AG10803 (cell line): ENCODE measurements around the gene SCAPER.
A peak's percentile ranks its signal among the peaks of the same experiment; 100 is the strongest.

Experiments
- DNase-seq: peaks from one replicate; pipeline ENCODE4 v3.0.0; 2010; ENCODE audit warnings: low read depth
- H3K4me3 ChIP-seq: 2 replicates; pipeline ENCODE4 v1.5.1; 2011; ENCODE audit warnings: mild to moderate bottlenecking, low read length, control low read depth
- TF ChIP-seq, protein P1 (sequence below): conservative IDR thresholded peaks from 2 replicates; pipeline ENCODE4 v1.5.1; 2011; ENCODE audit warnings: mild to moderate bottlenecking, low read length, control low read depth, inconsistent platforms

Gene SCAPER

GRCh38 chr15:76844096-76844495 lies 61.0 kb downstream of the SCAPER start:
- peak; percentile 20 for DNase-seq
- H3K4me3 ChIP-seq, result no peak overlapping the region
- TF ChIP-seq, protein P1, sequence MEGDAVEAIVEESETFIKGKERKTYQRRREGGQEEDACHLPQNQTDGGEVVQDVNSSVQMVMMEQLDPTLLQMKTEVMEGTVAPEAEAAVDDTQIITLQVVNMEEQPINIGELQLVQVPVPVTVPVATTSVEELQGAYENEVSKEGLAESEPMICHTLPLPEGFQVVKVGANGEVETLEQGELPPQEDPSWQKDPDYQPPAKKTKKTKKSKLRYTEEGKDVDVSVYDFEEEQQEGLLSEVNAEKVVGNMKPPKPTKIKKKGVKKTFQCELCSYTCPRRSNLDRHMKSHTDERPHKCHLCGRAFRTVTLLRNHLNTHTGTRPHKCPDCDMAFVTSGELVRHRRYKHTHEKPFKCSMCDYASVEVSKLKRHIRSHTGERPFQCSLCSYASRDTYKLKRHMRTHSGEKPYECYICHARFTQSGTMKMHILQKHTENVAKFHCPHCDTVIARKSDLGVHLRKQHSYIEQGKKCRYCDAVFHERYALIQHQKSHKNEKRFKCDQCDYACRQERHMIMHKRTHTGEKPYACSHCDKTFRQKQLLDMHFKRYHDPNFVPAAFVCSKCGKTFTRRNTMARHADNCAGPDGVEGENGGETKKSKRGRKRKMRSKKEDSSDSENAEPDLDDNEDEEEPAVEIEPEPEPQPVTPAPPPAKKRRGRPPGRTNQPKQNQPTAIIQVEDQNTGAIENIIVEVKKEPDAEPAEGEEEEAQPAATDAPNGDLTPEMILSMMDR, result no peak

DNA sequence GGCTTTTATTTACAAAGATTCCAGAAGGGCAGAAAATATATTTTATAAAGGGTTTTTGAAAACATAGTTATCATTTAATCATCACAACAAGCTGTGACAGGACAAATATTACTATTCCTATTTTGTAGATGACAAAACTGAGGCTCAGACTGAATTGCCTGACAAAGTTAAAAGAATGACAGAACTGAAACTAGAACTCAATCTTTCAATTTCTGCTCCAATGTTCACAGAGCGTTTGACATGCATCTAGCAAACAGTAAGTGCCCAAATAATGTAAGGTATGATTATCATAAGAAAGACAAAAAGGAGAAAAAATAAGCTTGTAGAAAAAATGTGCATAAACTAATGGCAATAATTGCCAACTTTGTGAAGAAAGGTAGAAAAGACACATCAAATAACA lies 61.9 kb downstream of the SCAPER start:
- TF ChIP-seq, protein P1, result no peak
- DNase-seq, result no peak
- H3K4me3 ChIP-seq, result no peak overlapping the region

DNA sequence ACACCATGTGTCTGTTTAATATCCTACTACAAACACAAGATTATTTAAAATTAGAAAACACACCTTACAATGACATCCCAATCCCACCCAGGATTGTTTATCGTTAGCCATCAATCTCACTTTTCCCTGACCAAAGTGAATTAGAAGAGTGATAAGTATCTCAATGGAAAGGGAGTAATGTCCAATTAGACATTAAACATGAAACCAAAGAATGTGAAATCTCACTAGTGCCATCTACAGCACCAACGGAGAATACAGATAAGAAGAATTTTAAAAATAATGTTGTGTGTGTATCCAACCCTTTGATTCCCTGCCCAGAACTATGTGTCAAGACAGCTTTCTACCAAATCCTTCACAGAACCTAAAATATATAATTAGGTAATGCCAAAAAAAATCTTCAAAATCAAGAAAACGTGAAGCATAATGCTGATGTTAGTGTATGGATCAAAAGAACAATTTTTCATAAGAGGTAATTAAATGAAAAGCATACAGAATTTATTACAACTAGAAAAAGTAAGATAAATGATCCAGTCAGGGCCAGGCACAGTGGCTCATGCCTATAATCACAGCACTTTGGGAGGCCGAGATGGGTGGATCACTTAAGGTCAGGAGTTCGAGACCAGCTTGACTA lies 64.2 kb downstream of the SCAPER start:
- TF ChIP-seq, protein P1, result peak; percentile 75
- peak; percentile 56 for DNase-seq
- no peak overlapping the region for H3K4me3 ChIP-seq

GRCh38 chr15:76839173-76839572 lies 66.0 kb downstream of the SCAPER start:
- TF ChIP-seq, protein P1, result no peak
- no peak overlapping the region for H3K4me3 ChIP-seq
- DNase-seq, result no peak

GRCh38 chr15:76837474-76837873 lies 67.7 kb downstream of the SCAPER start:
- TF ChIP-seq, protein P1, result no peak
- no peak for DNase-seq

DNA sequence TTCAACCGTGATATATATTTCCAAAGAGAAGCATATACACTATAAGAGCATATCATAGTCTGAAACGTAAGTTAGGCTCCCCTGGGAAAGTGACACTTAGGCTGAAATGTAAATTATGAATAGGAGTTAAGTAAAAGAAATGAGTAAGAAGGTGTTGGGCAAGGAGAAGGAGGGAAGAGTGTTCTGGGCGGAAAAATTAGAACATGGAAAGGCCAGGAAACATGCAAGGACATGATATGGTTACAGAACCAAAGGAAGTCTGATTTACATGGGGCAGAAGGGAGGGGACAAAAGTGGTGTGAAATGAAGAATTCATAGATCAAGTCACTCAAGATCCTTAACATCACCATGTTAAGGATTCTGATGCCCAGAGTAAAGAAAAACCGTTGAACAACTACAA lies 75.2 kb downstream of the SCAPER start:
- H3K4me3 ChIP-seq, result no peak overlapping the region
- no peak for DNase-seq
- TF ChIP-seq, protein P1, result no peak

More at GRCh38 chr15:76837474-76837873, 67.7 kb downstream of the SCAPER start:
- H3K4me3 ChIP-seq, result no peak overlapping the region

DNA sequence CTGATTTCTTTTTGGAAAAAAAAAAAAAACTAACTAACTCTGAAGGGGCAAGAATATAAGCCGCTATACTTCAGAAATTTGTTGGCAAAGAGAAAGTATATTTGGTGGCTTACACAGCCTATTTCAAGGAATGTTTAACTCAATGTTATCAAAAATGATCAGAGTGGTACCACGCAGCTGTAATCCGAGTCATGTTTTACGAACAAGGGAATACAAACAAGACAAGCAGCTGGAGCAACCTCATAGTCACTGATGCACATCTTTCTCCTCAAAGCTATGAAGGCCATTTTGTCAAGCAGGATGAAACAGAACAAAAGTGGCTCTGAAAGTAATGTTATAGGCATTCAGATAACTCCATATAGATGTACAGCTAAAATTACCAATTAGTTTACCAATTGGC lies 81.2 kb downstream of the SCAPER start:
- TF ChIP-seq, protein P1, result no peak

More for the DNA sequence above, 81.2 kb downstream of the SCAPER start:
- no peak overlapping the region for H3K4me3 ChIP-seq
- no peak for DNase-seq
